Stimulated activated CD8-positive, alpha-beta memory T cell treated with anti-CD3 and anti-CD28 coated beads, Interleukin-4, amount 100 ng/mL, for 24 hours (primary cell): Measurements from ENCODE around the gene CDH4.

Experiments
- DNase-seq: peaks from one replicate; pipeline ENCODE4 v3.0.0-alpha.2; 2020; ENCODE audit warnings: low read depth

The CDH4 gene

GRCh38 chr20:61719691-61720347 is 467.8 kb downstream of the CDH4 start:
- peak; percentile 17 for DNase-seq

DNA sequence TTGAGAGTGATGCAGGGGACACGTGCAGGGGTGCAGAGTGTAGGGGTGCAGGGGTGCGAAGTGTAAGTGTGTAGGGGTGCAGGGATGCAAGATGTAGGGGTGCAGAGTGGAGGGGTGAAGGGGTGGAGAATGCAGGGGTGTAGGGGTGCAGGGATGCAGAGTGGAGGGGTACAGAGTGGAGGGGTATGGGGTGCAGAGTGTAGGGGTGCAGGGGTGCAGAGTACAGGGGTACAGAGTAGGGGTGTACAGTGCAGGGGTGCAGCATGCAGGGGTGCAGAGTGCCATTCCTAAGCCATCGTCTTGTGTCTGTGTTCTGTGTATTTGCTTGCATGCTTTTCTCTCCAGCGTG is 468.3 kb downstream of the CDH4 start:
- no peak for DNase-seq

GRCh38 chr20:61722146-61722678 is 470.2 kb downstream of the CDH4 start:
- DNase-seq: no peak

- DNase-seq: no peak
These were observed 471.6 kb downstream of the CDH4 start for GRCh38 chr20:61723529-61724257.

DNA sequence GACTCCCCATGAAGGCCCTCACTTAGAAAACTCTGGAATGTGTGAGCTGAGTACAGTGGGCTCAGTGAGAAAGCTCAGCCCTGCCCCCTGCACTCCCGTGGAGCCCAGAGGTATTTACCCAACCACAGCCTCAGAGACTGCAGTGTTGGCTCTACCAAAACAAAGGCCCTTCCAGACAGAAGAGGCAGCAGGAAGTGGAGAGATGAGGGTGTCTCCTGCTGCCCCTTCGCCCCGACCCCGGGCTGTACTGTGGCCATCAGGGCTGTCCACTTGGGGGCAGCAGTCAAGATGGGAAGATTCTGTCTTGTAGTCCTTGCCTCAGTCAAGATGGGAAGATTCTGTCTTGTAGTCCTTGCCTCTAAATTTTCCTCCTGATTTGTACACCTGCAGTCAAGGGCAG is 472.3 kb downstream of the CDH4 start:
- DNase-seq: no peak

- no peak for DNase-seq
These were observed 473.1 kb downstream of the CDH4 start for GRCh38 chr20:61725145-61725544.

GRCh38 chr20:61725966-61726365 is 473.9 kb downstream of the CDH4 start:
- DNase-seq: no peak

DNA sequence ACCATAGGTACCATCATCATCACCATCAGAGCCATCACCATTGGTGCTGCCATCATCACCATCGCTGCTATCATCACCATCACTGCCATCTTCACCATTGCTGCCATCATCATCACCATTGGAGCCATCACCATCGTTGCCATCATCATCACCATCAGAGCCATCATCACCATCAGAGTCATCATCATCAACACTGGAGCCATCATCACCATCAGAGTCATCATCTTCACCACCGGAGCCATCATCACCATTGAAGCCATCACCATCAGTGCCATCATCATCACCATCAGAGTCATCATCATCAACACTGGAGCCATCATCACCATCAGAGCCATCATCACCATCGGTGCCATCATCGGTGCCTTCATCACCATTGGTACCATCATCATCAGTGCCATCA is 474.9 kb downstream of the CDH4 start:
- DNase-seq: no peak

DNA sequence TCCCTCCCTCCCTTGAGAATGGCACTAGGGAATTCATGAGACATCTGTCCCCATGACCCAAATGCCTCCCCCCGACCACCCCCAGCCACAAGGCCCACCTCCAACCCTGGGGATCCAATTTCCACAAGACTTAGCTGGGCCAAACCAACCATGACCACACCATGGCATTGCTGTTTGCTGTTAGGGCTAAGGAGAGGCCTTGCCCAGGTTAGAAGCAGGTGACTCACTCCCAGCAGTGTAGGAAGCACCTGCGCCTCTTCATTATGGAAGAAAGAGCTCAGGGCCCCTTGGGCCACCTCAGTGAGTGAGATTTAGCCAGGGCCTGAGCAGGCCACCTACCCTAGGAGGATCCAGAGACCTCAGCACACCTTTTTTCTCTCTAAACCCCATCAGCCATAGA is 475.7 kb downstream of the CDH4 start:
- no peak for DNase-seq

GRCh38 chr20:61728326-61728725 is 476.3 kb downstream of the CDH4 start:
- no peak for DNase-seq

- DNase-seq: no peak
These were observed 477.0 kb downstream of the CDH4 start for GRCh38 chr20:61728786-61729770.

DNA sequence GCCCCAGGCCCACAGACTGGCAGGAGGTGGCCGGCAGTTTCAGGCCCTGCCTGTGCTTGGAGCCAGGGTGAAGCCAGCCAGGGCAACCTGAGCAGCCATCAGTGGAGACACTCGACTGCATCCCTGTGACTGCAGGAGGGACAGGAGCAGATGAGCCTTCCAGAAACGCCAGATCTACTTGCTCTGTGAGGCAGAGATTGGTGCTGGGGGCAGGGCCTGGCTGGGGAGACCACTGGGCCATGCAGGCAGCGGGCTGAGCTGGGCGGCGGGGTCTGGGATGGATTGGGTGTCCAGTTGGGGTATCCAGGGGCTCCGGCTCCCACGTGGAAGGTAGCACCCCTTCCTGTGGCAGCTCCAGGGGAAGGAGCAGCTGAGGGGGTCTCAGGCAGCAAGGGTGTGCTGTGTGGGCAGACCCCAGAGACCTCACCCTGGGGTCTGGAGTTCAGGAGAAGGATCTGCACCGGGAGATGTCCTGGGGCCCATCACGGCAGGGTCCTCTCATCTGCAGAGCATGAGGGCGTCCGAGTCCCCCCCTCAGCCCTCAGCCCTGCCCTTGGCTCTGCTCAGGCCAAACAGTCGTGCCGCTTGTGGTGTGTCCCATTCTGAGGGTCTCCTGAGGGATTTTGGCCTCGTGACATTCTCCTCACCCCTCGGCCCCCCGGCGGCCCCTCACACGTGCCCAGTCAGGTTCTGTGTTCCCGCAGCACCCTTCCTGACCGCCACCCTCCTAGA is 478.7 kb downstream of the CDH4 start:
- DNase-seq: no peak

DNA sequence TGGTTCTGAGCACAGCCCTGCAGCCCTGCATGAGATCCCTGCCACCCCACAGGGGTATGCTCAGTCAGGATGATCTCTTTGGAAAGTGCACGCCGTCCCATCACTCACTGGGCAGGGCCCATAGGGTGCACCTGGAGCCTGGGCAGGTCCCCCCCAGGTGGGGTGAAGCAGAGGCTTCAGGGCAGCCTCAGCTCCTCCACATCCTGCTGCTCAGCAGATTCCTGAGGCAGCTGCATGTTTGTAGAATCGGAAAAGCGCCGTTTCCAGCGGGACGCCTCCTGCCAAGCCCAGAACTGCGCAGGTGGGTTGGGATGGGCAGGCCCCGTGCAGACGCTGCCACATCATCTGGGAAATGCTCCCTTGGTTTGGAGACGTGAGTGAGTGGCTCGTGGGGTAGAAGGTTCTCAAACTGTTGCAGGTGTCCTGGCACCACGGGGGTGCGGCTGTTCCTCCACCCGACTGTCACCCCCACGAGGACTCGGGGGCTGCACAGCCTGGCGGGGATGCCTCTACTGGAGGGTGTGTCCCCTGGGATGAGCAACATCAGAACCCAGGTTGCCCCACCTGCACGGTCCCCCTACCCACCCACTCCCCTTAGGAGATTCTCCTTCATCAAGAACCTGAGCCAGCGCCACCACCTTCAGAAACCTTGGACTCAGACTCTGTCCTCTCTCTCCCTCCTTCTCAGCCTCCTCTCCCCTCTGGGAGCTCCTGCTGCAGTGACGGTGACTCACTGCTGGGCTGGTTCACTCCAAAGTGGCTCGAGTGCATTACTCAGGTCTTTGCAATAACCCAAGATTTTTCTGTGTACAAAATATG is 479.5 kb downstream of the CDH4 start:
- no peak for DNase-seq

DNA sequence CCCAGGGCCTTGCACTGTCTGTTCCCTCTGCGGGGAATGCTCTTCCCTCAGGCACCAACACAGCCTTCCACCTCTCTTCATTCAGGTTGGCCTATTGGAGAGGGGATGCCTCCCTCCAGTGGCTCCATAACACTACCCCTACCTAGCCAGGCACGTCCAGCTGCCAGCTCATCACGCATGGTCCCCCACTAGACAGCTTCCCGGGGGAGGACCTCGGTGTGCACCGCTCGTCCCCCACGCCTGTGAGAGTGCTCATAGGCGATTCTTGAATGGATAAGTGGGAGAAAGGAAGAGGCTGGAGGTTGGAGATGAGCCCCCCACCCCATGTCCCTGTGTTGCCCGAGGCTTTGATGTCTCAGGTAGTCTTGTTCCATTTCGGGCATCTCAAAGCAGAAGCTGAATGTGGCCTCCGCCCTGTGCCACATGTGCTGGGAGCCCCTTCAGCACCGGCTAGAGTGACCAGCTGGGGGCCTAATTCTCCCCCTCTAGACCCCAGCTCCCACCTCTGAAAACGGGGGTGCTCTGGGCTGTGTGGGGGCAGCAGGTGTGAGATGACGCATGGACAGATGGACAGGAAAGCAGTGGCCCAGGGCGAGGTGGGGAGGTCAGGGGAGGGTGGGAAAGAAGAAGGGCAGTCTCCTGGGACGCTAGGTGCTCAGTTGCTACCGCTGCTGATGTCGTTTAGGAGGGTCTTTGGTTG is 480.6 kb downstream of the CDH4 start:
- no peak for DNase-seq

GRCh38 chr20:61733216-61733615 is 481.2 kb downstream of the CDH4 start:
- DNase-seq: no peak

DNA sequence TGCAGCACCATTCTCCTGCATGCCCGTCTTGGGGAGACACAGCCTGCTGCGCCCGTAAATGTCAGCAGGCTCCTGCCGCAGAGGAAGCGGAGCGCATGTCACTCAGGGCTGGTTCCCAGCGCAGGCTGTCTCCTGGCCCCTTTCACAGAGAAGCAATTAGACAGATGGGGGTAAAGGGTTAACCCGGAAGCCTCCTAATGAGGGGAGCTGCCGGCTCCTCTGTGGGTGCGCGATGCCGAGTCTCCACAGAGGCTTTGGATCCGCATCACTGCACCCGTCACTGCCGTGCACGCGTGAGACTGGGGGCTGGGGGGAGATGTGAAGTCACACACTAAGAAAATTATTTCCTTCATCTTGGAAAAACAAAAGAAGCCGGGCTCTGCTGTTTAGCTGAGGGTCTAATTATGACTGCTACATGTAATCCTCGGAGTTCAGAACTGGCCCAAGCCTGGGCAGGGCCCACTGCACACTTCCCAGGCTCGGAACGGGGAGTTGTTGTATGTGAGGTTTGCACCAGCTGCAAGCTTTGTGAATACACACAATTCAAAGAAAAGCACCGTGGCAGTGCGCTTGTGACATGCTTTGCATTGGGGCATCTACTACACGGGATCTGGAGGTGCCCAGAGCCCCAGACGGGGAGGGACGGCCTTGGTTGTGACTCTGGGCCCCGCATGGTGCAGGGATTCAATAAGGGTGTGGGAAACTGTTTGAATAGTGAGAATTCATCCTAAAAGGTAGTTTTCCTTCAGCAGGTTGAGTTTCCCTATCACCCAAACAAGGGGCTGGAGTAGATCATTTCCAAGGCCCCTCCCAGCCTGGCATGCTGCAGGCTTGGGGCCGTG is 482.1 kb downstream of the CDH4 start:
- DNase-seq: no peak

GRCh38 chr20:61734733-61735502 is 482.9 kb downstream of the CDH4 start:
- no peak for DNase-seq

- no peak for DNase-seq
These were observed 483.4 kb downstream of the CDH4 start for GRCh38 chr20:61735503-61735785.
